ENCODE data around the gene SELENOV.

- TF ChIP-seq, protein P1, sequence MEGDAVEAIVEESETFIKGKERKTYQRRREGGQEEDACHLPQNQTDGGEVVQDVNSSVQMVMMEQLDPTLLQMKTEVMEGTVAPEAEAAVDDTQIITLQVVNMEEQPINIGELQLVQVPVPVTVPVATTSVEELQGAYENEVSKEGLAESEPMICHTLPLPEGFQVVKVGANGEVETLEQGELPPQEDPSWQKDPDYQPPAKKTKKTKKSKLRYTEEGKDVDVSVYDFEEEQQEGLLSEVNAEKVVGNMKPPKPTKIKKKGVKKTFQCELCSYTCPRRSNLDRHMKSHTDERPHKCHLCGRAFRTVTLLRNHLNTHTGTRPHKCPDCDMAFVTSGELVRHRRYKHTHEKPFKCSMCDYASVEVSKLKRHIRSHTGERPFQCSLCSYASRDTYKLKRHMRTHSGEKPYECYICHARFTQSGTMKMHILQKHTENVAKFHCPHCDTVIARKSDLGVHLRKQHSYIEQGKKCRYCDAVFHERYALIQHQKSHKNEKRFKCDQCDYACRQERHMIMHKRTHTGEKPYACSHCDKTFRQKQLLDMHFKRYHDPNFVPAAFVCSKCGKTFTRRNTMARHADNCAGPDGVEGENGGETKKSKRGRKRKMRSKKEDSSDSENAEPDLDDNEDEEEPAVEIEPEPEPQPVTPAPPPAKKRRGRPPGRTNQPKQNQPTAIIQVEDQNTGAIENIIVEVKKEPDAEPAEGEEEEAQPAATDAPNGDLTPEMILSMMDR (IDR thresholded peaks at IDR 0.05; ENCODE audit: low read depth, low read length) = no peak
- no peak for TF ChIP-seq EZH2phosphoT487 (IDR thresholded peaks at IDR 0.05; ENCODE audit: low read depth)
Observed at GRCh38 chr19:39518458-39518857, 3.5 kb downstream of the SELENOV start.

Measured in OCI-LY3 (cell line).